ENCODE results near the gene EEPD1. TPM values are rescaled to one million over a fixed set of nuclear protein-coding genes. Genes with fewer than 3 reads are reported as not detected.

EEPD1 gene
- polyA plus RNA-seq, 1 experiment: 2.5 TPM

GRCh38 chr7:36226151-36226550 lies 73.1 kb downstream of the EEPD1 start:
- H3K4me3 ChIP-seq (ENCODE audit: low read depth, low read length): no peak overlapping the region
- POLR2A ChIA-PET: no interaction called here
- no peak for DNase-seq (ENCODE audit: low read depth)
- TF ChIP-seq CTCF (IDR thresholded peaks at IDR 0.05; ENCODE audit: insufficient read depth, low read depth, low read length): no peak
- no peaks in the 10 kb centered on the region for H3K27me3 ChIP-seq (ENCODE audit: control insufficient read depth, insufficient read depth, low read length)
- CTCF ChIA-PET: interaction anchor here (1.5 kb wide), 1 partner anchor 17 kb away, joined by 4 read pairs; no protein-coding TSS in a partner anchor
- no peaks in the 10 kb centered on the region for H3K36me3 ChIP-seq (ENCODE audit: control insufficient read depth, insufficient read depth, low read length)

GRCh38 chr7:36227223-36227622 lies 74.2 kb downstream of the EEPD1 start:
- DNase-seq (ENCODE audit: low read depth): peak; percentile 73
- ChIA-PET POLR2A (no interaction called here), CTCF (interaction anchor here (1.5 kb wide), 1 partner anchor 18 kb away, joined by 4 read pairs; no protein-coding TSS in a partner anchor)
- no peak overlapping the region for H3K4me3 ChIP-seq (ENCODE audit: low read depth, low read length)
- no peaks in the 10 kb centered on the region for H3K36me3 ChIP-seq (ENCODE audit: control insufficient read depth, insufficient read depth, low read length)
- no peaks in the 10 kb centered on the region for H3K27me3 ChIP-seq (ENCODE audit: control insufficient read depth, insufficient read depth, low read length)
- no peak for TF ChIP-seq CTCF (IDR thresholded peaks at IDR 0.05; ENCODE audit: insufficient read depth, low read depth, low read length)

GRCh38 chr7:36228039-36228438 lies 75.0 kb downstream of the EEPD1 start:
- Histone ChIP-seq H3K27me3 (ENCODE audit: control insufficient read depth, insufficient read depth, low read length) (no peaks in the 10 kb centered on the region), H3K36me3 (ENCODE audit: control insufficient read depth, insufficient read depth, low read length) (no peaks in the 10 kb centered on the region), H3K4me3 (ENCODE audit: low read depth, low read length) (no peak overlapping the region)
- no peak for DNase-seq (ENCODE audit: low read depth)
- no peak for TF ChIP-seq CTCF (IDR thresholded peaks at IDR 0.05; ENCODE audit: insufficient read depth, low read depth, low read length)
- POLR2A ChIA-PET: no interaction called here
- CTCF ChIA-PET: no interaction called here

- DNase-seq (ENCODE audit: low read depth): no peak
- no peak overlapping the region for H3K4me3 ChIP-seq (ENCODE audit: low read depth, low read length)
- H3K36me3 ChIP-seq (ENCODE audit: control insufficient read depth, insufficient read depth, low read length): no peaks in the 10 kb centered on the region
- ChIA-PET POLR2A (no interaction called here), CTCF (no interaction called here)
- no peaks in the 10 kb centered on the region for H3K27me3 ChIP-seq (ENCODE audit: control insufficient read depth, insufficient read depth, low read length)
- TF ChIP-seq CTCF (IDR thresholded peaks at IDR 0.05; ENCODE audit: insufficient read depth, low read depth, low read length): no peak
Measured at GRCh38 chr7:36231406-36231805, 78.4 kb downstream of the EEPD1 start.

GRCh38 chr7:36232555-36232954 lies 79.5 kb downstream of the EEPD1 start:
- no peak overlapping the region for H3K4me3 ChIP-seq (ENCODE audit: low read depth, low read length)
- no peak for TF ChIP-seq CTCF (IDR thresholded peaks at IDR 0.05; ENCODE audit: insufficient read depth, low read depth, low read length)
- no peak for DNase-seq (ENCODE audit: low read depth)
- CTCF ChIA-PET: no interaction called here
- no peaks in the 10 kb centered on the region for H3K36me3 ChIP-seq (ENCODE audit: control insufficient read depth, insufficient read depth, low read length)
- POLR2A ChIA-PET: no interaction called here
- no peaks in the 10 kb centered on the region for H3K27me3 ChIP-seq (ENCODE audit: control insufficient read depth, insufficient read depth, low read length)
